Thyroid gland (tissue), 4 donors: ENCODE measurements around the gene SMPDL3B.

ENCODE experiments used
- POLR2A ChIP-seq, 2 donors: fragments of 450-650 bp; IDR thresholded peaks; one replicate each; pipeline ENCODE4 v1.6.1; 2017; ENCODE audit warnings: antibody characterized with exemption in 2 of 2, mild to moderate bottlenecking in 2 of 2, moderate library complexity in 1 of 2
- TF ChIP-seq, protein P1 (sequence below), 6 experiments: fragments of 200-600 bp in 3 of 6; fragments of 450-650 bp in 3 of 6; sonication (generic) in 3 of 6; IDR thresholded peaks; one replicate each; pipeline ENCODE4 v1.5.1; 2016 to 2019; ENCODE audit warnings: antibody characterized with exemption in 6 of 6, mild to moderate bottlenecking in 2 of 6, inconsistent platforms in 1 of 6, moderate library complexity in 1 of 6

DNA sequence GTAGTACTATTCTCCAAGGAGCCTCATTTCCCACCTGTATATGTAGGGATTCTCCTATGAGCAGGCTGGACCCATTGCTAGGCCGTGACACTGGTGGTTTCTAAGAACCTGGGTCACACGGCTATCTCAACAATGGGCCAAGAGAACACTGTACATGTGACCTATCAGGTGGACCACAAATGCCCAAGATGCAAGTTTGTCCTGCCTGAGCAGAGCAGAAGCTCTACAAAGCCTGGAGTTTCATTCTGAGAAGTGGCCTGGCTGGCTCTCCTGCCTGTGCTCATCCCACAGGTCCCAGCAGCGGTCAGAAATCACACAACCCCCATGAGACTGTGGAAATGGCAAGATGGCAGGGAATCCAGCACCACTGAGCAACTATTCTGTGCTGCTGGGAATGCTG lies 45.3 kb upstream of the SMPDL3B start:
- TF ChIP-seq, protein P1, sequence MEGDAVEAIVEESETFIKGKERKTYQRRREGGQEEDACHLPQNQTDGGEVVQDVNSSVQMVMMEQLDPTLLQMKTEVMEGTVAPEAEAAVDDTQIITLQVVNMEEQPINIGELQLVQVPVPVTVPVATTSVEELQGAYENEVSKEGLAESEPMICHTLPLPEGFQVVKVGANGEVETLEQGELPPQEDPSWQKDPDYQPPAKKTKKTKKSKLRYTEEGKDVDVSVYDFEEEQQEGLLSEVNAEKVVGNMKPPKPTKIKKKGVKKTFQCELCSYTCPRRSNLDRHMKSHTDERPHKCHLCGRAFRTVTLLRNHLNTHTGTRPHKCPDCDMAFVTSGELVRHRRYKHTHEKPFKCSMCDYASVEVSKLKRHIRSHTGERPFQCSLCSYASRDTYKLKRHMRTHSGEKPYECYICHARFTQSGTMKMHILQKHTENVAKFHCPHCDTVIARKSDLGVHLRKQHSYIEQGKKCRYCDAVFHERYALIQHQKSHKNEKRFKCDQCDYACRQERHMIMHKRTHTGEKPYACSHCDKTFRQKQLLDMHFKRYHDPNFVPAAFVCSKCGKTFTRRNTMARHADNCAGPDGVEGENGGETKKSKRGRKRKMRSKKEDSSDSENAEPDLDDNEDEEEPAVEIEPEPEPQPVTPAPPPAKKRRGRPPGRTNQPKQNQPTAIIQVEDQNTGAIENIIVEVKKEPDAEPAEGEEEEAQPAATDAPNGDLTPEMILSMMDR (IDR thresholded peaks at IDR 0.05) = no peak
- no peak for TF ChIP-seq POLR2A (IDR thresholded peaks at IDR 0.05)
